ENCODE data around the gene UPB1. TPM values are rescaled to one million over a fixed set of nuclear protein-coding genes. Genes with fewer than 3 reads are reported as not detected.
A peak's percentile ranks its signal among the peaks of the same experiment; 100 is the strongest.

The UPB1 gene
- total and polyA plus RNA-seq, 7 donors = 0.28 to 0.83 (median 0.36) TPM; not detected in 4

DNA sequence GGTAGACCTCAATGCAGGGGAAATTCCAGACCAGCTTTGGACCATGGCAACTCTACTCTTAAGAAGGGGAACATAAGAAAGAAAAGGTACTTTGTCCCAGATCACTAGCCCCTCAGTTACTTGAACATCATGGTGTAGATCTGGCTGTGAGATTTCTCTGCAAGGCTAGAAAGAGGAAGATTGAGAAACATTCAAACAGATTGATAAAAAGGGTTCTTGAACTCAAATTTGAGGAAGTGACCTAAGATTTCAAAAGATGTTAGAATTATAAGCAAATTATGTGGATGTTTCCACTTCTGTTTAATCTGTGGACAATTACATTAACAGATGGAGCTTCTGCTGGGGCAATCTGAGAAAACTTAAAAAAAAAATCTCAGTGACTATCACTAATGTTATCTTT lies 21.8 kb upstream of the UPB1 start:
- no peaks in the 10 kb centered on the region for H3K36me3 ChIP-seq
- DNase-seq = no peak
- peaks cover 0 to 6% (median 0%) of the 10 kb centered on the region in 4 donors for H3K4me1 ChIP-seq
- H3K27ac ChIP-seq = no peak overlapping the region
- no peaks in the 10 kb centered on the region for H3K27me3 ChIP-seq
- no peaks in the 10 kb centered on the region for H3K9me3 ChIP-seq
- intact Hi-C loops (cut with DNase I) = no loop called here
- TF ChIP-seq POLR2A (IDR thresholded peaks at IDR 0.05) = no peak
- TF ChIP-seq, protein P1, sequence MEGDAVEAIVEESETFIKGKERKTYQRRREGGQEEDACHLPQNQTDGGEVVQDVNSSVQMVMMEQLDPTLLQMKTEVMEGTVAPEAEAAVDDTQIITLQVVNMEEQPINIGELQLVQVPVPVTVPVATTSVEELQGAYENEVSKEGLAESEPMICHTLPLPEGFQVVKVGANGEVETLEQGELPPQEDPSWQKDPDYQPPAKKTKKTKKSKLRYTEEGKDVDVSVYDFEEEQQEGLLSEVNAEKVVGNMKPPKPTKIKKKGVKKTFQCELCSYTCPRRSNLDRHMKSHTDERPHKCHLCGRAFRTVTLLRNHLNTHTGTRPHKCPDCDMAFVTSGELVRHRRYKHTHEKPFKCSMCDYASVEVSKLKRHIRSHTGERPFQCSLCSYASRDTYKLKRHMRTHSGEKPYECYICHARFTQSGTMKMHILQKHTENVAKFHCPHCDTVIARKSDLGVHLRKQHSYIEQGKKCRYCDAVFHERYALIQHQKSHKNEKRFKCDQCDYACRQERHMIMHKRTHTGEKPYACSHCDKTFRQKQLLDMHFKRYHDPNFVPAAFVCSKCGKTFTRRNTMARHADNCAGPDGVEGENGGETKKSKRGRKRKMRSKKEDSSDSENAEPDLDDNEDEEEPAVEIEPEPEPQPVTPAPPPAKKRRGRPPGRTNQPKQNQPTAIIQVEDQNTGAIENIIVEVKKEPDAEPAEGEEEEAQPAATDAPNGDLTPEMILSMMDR (IDR thresholded peaks at IDR 0.05) = no peak
- no peak for TF ChIP-seq EP300 (IDR thresholded peaks at IDR 0.05)
- no peak for TF ChIP-seq POLR2AphosphoS5 (IDR thresholded peaks at IDR 0.05)
- H3K4me3 ChIP-seq = no peak overlapping the region

- intact Hi-C loops (cut with DNase I) = no loop called here
- no peaks in the 10 kb centered on the region for H3K9me3 ChIP-seq
- 56 to 70% methylated on average over 3 of the region's 3 CpGs for WGBS, 2 donors
- peaks cover 0 to 6% (median 0%) of the 10 kb centered on the region in 4 donors for H3K4me1 ChIP-seq
- H3K27me3 ChIP-seq = no peaks in the 10 kb centered on the region
- TF ChIP-seq, protein P1 (IDR thresholded peaks at IDR 0.05) = no peak
- TF ChIP-seq EP300 (IDR thresholded peaks at IDR 0.05) (no peak), POLR2A (IDR thresholded peaks at IDR 0.05) (no peak), POLR2AphosphoS5 (IDR thresholded peaks at IDR 0.05) (no peak)
- no peaks in the 10 kb centered on the region for H3K36me3 ChIP-seq
- no peak overlapping the region for H3K4me3 ChIP-seq
- H3K27ac ChIP-seq = peak overlapping the region in 1 of 4 donors; percentile 60
- DNase-seq = no peak
Observed at GRCh38 chr22:24474221-24474620, 20.9 kb upstream of the UPB1 start.

GRCh38 chr22:24474649-24475255 lies 20.4 kb upstream of the UPB1 start:
- Histone ChIP-seq H3K4me3 (no peak overlapping the region), H3K4me1 (peaks cover 0 to 6% (median 0%) of the 10 kb centered on the region in 4 donors), H3K27ac (peak overlapping the region in 1 of 4 donors; percentile 60), H3K36me3 (no peaks in the 10 kb centered on the region), H3K27me3 (no peaks in the 10 kb centered on the region), H3K9me3 (no peaks in the 10 kb centered on the region)
- DNase-seq = no peak
- 74 to 95% methylated on average over 5 of the region's 5 CpGs for WGBS, 2 donors
- TF ChIP-seq EP300 (IDR thresholded peaks at IDR 0.05) = no peak
- TF ChIP-seq POLR2A (IDR thresholded peaks at IDR 0.05) = no peak
- TF ChIP-seq, protein P1 (IDR thresholded peaks at IDR 0.05) = no peak
- no peak for TF ChIP-seq POLR2AphosphoS5 (IDR thresholded peaks at IDR 0.05)
- intact Hi-C loops (cut with DNase I) = no loop called here

DNA sequence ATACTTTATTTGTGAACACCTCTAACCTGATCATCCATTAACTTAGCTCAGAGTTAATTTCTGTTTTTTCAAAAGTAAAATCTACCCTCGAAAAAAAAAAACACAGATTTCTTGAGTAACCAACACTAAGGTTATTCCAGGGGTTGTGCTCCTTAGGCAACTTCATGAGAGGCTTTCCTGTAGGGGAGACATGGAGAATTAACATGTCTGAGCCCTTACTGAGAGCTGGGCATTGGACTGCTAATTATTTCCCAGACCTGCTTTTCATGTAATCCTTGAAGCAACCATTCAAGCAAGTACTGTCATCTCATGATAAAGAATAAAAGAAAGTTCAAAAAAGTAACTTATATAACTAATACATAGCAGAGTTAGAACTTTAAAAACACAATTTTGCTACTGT lies 13.5 kb upstream of the UPB1 start:
- peaks cover 0 to 14% (median 7%) of the 10 kb centered on the region in 4 donors for H3K4me1 ChIP-seq
- no peak overlapping the region for H3K27ac ChIP-seq
- H3K9me3 ChIP-seq = no peaks in the 10 kb centered on the region
- H3K27me3 ChIP-seq = no peaks in the 10 kb centered on the region
- no peak for TF ChIP-seq POLR2AphosphoS5 (IDR thresholded peaks at IDR 0.05)
- TF ChIP-seq, protein P1 (IDR thresholded peaks at IDR 0.05) = no peak
- TF ChIP-seq EP300 (IDR thresholded peaks at IDR 0.05) = no peak
- no peak for TF ChIP-seq POLR2A (IDR thresholded peaks at IDR 0.05)
- H3K4me3 ChIP-seq = no peak overlapping the region
- 46 to 66% methylated on average over 1 of the region's 1 CpG for WGBS, 2 donors
- no peaks in the 10 kb centered on the region for H3K36me3 ChIP-seq
- intact Hi-C loops (cut with DNase I) = no loop called here
- no peak for DNase-seq

DNA sequence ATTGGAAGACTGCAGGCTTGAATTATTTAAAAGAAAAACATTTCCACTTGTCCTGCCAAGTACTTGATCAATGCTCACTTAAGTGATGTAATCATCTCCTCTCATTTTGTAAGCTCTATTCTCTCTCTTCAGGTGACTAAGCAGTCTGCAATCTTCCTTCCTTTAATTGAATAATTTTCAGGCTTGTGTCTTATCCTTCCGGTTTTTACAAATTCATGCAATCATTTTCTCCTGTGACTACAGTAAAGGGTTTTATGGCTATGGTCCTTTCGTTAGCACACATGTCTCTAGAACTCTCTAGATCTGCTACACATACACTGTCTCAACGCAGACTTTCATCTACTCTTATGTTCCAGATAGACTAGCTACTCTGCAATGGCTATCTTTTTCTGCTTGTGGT lies 12.6 kb upstream of the UPB1 start:
- no peaks in the 10 kb centered on the region for H3K9me3 ChIP-seq
- H3K36me3 ChIP-seq = no peaks in the 10 kb centered on the region
- 21 to 54% methylated on average over 3 of the region's 3 CpGs for WGBS, 2 donors
- TF ChIP-seq POLR2AphosphoS5 (IDR thresholded peaks at IDR 0.05) (peak in 1 of 4 donors; percentile 35), EP300 (IDR thresholded peaks at IDR 0.05) (no peak)
- no peak for DNase-seq
- peaks cover 0 to 14% (median 7%) of the 10 kb centered on the region in 4 donors for H3K4me1 ChIP-seq
- peak overlapping the region in 2 of 4 donors; percentile 3 to 27 for H3K27ac ChIP-seq
- intact Hi-C loops (cut with DNase I) = no loop called here
- no peak overlapping the region for H3K4me3 ChIP-seq
- no peaks in the 10 kb centered on the region for H3K27me3 ChIP-seq

All from sigmoid colon (tissue), 7 donors.